NCI-H2196 (cell line): ENCODE data around the gene CEL.
"Not testable (repeated sequence)": the region's sequence is repeated elsewhere in the genome, so short reads cannot be mapped to it uniquely, and the experiment has no call there.

Experiments
- DNase-seq: peaks from one replicate; lab custom pipeline; 2025; ENCODE audit not compliant: unreplicated experiment; lab: John Stamatoyannopoulos, UW

CEL gene

DNA sequence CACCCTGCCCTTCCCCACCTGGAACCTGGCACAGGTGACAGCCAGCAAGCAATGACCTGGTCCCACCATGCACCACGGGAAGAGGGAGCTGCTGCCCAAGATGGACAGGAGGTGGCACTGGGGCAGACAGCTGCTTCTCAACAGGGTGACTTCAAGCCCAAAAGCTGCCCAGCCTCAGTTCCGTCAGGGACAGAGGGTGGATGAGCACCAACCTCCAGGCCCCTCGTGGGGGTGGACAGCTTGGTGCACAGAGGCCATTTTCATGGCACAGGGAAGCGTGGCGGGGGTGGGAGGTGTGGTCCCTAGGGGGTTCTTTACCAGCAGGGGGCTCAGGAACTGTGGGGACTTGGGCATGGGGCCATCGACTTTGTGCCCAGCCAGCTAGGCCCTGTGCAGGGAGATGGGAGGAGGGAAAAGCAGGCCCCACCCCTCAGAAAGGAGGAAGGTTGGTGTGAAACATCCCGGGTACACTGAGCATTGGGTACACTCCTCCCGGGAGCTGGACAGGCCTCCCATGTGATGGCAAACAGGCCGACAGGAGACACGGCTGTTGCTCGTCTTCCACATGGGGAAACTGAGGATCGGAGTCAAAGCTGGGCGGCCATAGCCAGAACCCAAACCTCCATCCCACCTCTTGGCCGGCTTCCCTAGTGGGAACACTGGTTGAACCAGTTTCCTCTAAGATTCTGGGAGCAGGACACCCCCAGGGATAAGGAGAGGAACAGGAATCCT lies 1.9 kb downstream of the CEL start:
- no peak for DNase-seq

DNA sequence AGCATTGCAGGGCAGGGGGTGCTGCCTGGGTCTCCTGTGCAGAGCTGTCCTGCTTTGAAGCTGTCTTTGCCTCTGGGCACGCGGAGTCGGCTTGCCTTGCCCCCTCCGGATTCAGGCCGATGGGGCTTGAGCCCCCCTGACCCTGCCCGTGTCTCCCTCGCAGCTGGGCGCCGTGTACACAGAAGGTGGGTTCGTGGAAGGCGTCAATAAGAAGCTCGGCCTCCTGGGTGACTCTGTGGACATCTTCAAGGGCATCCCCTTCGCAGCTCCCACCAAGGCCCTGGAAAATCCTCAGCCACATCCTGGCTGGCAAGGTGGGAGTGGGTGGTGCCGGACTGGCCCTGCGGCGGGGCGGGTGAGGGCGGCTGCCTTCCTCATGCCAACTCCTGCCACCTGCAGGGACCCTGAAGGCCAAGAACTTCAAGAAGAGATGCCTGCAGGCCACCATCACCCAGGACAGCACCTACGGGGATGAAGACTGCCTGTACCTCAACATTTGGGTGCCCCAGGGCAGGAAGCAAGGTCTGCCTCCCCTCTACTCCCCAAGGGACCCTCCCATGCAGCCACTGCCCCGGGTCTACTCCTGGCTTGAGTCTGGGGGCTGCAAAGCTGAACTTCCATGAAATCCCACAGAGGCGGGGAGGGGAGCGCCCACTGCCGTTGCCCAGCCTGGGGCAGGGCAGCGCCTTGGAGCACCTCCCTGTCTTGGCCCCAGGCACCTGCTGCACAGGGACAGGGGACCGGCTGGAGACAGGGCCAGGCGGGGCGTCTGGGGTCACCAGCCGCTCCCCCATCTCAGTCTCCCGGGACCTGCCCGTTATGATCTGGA lies 2.7 kb downstream of the CEL start:
- no peak for DNase-seq

DNA sequence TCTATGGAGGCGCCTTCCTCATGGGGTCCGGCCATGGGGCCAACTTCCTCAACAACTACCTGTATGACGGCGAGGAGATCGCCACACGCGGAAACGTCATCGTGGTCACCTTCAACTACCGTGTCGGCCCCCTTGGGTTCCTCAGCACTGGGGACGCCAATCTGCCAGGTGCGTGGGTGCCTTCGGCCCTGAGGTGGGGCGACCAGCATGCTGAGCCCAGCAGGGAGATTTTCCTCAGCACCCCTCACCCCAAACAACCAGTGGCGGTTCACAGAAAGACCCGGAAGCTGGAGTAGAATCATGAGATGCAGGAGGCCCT lies 3.2 kb downstream of the CEL start:
- DNase-seq, result no peak

DNA sequence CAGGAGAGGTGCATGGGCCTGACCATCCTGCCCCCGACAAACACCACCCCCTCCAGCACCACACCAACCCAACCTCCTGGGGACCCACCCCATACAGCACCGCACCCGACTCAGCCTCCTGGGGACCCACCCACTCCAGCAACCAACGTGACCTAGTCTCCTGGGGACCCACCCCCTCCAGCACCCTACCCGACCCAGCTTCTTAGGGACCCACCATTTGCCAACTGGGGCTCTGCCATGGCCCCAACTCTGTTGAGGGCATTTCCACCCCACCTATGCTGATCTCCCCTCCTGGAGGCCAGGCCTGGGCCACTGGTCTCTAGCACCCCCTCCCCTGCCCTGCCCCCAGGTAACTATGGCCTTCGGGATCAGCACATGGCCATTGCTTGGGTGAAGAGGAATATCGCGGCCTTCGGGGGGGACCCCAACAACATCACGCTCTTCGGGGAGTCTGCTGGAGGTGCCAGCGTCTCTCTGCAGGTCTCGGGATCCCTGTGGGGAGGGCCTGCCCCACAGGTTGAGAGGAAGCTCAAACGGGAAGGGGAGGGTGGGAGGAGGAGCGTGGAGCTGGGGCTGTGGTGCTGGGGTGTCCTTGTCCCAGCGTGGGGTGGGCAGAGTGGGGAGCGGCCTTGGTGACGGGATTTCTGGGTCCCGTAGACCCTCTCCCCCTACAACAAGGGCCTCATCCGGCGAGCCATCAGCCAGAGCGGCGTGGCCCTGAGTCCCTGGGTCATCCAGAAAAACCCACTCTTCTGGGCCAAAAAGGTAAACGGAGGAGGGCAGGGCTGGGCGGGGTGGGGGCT lies 4.6 kb downstream of the CEL start:
- DNase-seq, result no peak

DNA sequence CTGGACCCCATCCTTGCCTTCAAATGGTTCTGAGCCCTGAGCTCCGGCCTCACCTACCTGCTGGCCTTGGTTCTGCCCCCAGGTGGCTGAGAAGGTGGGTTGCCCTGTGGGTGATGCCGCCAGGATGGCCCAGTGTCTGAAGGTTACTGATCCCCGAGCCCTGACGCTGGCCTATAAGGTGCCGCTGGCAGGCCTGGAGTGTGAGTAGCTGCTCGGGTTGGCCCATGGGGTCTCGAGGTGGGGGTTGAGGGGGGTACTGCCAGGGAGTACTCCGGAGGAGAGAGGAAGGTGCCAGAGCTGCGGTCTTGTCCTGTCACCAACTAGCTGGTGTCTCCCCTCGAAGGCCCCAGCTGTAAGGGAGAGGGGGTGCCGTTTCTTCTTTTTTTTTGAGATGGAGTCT lies 5.2 kb downstream of the CEL start:
- no peak for DNase-seq

DNA sequence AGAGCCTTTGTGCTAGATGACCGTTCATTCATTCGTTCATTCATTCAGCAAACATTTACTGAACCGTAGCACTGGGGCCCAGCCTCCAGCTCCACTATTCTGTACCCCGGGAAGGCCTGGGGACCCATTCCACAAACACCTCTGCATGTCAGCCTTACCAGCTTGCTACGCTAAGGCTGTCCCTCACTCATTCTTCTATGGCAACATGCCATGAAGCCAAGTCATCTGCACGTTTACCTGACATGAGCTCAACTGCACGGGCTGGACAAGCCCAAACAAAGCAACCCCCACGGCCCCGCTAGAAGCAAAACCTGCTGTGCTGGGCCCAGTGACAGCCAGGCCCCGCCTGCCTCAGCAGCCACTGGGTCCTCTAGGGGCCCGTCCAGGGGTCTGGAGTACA lies 6.0 kb downstream of the CEL start:
- DNase-seq, result no peak

DNA sequence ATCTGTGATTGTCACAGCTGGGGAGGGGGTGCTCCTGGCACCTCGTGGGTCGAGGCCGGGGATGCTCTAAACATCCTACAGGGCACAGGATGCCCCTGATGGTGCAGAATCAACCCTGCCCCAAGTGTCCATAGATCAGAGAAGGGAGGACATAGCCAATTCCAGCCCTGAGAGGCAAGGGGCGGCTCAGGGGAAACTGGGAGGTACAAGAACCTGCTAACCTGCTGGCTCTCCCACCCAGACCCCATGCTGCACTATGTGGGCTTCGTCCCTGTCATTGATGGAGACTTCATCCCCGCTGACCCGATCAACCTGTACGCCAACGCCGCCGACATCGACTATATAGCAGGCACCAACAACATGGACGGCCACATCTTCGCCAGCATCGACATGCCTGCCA lies 6.7 kb downstream of the CEL start:
- DNase-seq, result not testable (repeated sequence)

DNA sequence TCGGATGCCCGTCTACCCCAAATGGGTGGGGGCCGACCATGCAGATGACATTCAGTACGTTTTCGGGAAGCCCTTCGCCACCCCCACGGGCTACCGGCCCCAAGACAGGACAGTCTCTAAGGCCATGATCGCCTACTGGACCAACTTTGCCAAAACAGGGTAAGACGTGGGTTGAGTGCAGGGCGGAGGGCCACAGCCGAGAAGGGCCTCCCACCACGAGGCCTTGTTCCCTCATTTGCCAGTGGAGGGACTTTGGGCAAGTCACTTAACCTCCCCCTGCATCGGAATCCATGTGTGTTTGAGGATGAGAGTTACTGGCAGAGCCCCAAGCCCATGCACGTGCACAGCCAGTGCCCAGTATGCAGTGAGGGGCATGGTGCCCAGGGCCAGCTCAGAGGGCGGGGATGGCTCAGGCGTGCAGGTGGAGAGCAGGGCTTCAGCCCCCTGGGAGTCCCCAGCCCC lies 8.8 kb downstream of the CEL start:
- DNase-seq, result not testable (repeated sequence)

DNA sequence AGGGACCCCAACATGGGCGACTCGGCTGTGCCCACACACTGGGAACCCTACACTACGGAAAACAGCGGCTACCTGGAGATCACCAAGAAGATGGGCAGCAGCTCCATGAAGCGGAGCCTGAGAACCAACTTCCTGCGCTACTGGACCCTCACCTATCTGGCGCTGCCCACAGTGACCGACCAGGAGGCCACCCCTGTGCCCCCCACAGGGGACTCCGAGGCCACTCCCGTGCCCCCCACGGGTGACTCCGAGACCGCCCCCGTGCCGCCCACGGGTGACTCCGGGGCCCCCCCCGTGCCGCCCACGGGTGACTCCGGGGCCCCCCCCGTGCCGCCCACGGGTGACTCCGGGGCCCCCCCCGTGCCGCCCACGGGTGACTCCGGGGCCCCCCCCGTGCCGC lies 9.2 kb downstream of the CEL start:
- DNase-seq, result not testable (repeated sequence)

DNA sequence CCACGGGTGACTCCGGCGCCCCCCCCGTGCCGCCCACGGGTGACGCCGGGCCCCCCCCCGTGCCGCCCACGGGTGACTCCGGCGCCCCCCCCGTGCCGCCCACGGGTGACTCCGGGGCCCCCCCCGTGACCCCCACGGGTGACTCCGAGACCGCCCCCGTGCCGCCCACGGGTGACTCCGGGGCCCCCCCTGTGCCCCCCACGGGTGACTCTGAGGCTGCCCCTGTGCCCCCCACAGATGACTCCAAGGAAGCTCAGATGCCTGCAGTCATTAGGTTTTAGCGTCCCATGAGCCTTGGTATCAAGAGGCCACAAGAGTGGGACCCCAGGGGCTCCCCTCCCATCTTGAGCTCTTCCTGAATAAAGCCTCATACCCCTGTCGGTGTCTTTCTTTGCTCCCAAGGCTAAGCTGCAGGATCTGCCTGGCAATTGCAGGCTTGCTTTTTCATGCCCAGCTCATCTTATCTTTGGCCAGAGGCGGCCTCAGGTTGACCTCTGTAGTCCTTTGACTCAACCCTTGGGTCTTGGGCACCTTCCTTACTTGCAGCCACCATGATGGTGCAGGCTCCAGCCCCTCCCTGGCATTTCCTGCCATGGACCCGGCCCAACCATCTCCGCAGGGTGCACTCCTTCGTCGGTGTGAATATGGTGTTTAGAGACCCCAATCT lies 9.8 kb downstream of the CEL start:
- no peak for DNase-seq

DNA sequence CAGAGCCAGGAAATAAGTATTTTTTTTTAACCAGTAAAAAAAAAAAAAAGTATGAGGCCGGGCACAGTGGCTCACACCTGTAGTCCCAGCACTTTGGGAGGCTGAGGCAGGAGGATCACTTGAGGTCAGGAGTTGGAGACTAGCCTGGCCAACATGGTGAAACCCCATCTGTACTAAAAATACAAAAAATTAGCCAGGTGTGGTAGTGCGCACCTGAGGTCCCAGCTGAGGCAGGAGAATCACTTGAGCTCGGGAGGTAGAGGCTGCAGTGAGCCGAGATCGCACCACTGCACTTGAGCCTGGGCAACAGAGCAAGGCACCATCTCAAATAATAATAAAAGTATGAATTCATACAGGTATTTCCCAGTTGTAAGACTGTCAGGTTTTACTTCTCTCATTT lies 10.4 kb downstream of the CEL start:
- DNase-seq, result not testable (repeated sequence)

DNA sequence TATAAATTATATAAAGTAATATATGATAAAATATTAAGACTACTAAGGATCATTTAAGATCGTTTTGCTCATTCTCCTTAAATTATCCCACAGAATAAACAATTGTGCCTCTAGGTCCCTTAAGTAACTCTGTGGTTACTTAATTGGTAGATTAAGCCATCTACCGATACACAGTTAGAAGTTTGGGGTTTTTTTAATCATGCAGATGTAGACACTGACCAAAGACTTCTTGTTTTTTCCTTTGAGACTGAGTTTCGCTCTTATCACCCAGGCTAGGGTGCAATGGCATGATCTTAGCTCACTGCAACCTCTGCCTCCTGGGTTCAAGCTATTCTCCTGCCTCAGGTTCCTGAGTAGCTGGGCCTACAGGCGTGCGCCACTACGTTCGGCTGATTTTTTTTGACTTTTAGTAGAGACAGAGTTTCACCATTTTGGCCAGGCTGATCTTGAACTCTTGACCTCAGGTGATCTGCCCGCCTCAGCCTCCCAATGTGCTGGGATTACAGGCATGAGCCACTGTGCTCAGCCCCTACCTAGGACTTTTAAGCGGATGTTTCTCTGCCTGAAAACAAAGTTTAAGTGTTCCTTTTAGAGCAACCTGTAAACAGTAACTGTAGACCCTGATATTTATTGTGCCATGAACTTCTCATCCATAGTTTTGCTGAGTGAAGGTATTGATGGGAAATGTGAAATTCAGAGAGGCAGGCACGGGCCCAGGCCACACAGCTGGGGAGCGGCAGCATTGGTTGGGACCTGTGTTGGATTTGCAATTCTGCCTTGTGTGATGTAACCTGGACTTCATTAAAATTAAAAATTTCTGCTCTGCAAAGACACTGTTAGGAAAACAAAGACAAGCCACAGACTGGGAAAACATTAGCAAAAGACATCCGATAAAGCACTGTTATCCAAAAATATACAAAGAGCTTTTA lies 11.6 kb downstream of the CEL start:
- no peak for DNase-seq

DNA sequence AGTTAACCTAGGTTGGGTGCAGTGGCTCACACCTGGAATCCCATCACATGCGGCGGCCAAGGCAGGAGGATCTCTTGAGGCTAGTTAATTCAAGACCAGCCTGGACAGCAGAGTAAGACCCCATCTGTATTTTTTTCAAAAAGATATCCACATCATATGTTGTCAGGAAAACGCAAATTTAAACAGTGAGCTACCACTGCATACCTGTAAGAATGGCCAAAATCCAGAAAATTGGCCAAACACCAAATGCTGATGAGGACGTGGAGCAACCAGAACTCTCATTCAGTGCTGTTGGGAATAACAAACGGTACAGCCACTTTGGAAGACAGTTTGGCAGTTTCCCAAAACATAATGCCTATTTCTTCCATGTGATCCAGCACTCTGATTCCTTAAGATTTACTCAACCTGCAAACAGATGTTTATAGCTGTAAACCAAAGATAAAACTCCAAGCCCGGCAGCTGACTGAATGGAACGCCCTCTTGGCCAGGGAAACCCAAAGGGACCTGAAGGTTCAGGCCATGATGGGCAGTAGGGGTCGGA lies 12.4 kb downstream of the CEL start:
- no peak for DNase-seq

DNA sequence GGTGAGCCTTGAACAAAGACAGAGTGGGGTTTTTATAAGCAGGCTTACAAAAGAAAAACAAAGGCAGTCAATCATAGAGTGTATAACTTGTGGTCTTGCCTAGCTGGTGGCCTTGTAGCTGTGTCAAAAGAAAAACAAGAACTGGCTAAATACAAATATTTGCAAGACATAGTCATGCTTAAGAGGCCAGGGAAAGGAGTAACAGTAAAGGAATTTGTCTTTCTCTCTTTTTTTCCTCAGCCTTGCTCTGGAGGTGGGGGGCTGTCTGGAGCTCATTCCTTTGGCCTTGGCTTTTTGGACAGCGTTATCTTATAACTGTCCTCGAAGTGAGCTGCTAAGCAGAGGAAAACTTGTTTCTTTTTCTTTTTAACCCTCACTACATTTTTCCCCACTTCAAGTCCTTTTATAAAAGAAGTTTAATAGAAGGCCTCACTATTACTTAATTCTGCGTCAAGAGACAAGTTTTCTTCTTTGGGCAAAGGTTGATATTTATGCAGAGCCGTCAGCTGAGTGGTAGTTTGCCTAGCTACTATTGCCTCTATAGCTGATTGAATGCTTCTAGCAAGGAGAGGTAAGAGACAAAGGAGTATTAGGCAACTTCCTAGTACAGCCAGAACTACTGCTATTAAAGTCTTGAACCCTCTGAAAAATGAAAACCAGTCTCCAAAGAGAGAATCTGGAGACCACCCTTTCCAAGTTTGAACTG lies 14.3 kb downstream of the CEL start:
- no peak for DNase-seq

DNA sequence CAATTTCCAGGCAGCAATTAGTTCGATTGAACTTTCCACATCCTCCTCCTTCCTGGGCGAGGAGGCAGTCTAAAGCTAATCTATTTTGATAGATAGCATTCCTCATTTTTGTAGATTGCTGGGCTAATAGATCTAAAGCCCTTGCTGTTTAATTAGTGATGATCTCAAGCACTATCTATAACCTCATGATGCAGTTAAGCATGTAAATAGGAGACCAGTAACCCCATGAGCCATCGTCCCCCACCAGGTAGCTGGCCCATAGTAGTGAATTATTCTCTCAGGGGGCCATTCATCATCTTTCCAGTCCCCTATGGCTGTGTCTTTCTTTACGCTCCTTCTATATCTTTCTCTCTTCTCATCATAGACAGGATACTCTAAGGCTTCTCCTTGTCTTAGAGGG lies 14.9 kb downstream of the CEL start:
- no peak for DNase-seq

DNA sequence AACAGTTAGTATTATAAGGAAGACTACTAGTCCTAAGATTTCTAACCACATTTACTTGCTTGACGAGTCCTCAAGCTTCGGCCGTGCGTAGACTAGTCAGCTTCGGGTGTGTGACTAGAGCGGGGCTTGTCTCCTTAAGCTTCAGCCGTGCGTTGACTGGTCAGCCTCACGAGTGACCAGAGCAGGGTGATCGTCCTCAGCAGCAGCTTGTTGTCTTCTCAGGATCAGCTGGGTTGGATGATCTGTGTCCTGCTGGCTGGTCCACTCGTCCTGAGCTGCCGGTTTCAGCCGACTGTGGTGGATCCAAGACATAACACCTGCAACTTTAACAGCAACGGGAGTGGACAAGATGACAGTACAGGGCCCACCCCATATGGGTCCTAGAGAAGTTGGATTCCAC lies 16.7 kb downstream of the CEL start:
- no peak for DNase-seq

DNA sequence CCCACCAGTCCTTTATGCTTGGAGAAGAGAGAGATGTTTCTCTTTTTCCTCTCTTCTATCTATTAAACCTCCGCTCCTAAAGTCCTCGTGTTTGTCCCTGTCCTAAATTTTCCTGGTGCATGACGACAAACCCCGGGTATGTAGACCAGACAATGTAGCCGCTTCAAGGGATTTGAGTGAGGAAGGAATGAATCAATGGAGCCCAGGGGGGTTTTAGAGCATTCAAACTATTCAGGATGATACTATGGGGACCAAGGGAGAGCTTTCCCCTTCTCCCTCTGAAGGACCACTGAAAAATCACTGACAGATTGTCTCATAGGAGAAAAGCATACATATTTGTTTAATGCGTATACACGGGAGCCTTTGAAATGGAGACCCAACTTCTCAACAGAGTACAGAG lies 18.4 kb downstream of the CEL start:
- no peak for DNase-seq

DNA sequence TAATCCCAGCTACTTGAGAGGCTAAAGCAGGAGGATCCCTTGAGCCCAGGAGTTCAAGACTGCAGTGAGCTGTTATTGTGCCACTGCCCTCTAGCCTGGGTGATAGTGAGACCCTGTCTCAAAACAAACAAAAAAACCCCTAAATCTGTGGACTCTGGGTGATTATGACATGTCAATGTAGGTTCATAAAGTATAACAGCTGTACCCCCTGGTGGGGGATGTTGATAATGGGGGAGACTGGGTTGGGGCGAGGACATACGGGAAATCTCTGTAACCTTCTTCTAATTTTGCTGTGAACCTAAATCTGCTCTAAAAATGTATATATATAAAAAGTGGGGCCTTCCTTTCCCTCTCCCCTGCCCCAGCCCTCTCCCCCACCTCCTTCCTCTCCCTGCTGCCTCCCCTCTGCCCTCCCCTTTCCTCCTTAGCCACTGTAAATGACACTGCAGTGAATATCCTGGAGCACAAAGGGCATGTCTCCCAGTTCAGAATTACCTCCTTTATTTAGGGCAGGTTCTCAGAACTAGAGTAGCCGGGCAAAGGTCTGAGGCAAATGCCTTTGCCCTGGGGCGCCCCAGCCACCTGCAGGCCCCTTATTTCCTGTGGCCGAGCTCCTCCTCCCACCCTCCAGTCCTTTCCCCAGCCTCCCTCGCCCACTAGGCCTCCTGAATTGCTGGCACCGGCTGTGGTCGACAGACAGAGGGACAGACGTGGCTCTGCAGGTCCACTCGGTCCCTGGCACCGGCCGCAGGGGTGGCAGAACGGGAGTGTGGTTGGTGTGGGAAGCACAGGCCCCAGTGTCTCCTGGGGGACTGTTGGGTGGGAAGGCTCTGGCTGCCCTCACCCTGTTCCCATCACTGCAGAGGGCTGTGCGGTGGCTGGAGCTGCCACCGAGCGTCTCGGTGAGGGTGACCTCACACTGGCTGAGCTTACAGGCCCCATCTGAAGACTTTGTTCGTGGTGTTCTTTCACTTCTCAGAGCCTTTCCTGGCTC lies 19.3 kb downstream of the CEL start:
- not testable (repeated sequence) for DNase-seq
